Measurements from ENCODE around the gene CREB5. TPM values are rescaled to one million over a fixed set of nuclear protein-coding genes. Genes with fewer than 3 reads are reported as not detected.
A peak's percentile ranks its signal among the peaks of the same experiment; 100 is the strongest.

CREB5 gene
- total and polyA plus RNA-seq, 8 donors: 2.5 to 11.5 (median 3.6) TPM

DNA sequence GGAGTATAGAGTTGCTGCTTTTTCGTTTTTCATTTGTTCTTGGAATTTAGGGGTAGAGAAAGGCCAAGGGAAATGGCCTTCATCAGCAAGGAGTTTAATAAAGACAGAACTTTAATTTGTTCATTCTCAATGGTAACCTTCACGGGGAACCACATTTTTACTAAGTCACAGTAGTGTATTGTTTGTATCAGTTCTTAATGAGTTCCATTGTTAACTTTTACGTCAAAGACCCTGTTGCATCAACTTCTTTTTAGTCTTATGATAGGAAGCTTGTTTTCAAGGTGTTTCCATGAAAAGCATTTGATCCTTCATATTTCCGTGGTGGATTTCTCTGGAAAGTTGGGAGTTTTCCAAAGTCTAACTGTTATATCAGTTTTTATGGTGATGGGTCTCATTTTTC is 169.9 kb downstream of the CREB5 start:
- no peak for DNase-seq
- H3K27ac ChIP-seq: no peak overlapping the region
- WGBS, 2 donors: 82 to 86% methylated on average over 4 of the region's 4 CpGs
- peaks cover 0 to 18% (median 0%) of the 10 kb centered on the region in 4 donors for H3K27me3 ChIP-seq
- no peaks in the 10 kb centered on the region for H3K36me3 ChIP-seq
- H3K4me1 ChIP-seq: no peaks in the 10 kb centered on the region
- no peak for FAIRE-seq
- TF ChIP-seq, protein P1, sequence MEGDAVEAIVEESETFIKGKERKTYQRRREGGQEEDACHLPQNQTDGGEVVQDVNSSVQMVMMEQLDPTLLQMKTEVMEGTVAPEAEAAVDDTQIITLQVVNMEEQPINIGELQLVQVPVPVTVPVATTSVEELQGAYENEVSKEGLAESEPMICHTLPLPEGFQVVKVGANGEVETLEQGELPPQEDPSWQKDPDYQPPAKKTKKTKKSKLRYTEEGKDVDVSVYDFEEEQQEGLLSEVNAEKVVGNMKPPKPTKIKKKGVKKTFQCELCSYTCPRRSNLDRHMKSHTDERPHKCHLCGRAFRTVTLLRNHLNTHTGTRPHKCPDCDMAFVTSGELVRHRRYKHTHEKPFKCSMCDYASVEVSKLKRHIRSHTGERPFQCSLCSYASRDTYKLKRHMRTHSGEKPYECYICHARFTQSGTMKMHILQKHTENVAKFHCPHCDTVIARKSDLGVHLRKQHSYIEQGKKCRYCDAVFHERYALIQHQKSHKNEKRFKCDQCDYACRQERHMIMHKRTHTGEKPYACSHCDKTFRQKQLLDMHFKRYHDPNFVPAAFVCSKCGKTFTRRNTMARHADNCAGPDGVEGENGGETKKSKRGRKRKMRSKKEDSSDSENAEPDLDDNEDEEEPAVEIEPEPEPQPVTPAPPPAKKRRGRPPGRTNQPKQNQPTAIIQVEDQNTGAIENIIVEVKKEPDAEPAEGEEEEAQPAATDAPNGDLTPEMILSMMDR (IDR thresholded peaks at IDR 0.05): no peak
- H3K4me3 ChIP-seq: no peak overlapping the region
- no peak for ATAC-seq
- intact Hi-C loops (cut with DNase I): no loop called here
- no peaks in the 10 kb centered on the region for H3K9me3 ChIP-seq

DNA sequence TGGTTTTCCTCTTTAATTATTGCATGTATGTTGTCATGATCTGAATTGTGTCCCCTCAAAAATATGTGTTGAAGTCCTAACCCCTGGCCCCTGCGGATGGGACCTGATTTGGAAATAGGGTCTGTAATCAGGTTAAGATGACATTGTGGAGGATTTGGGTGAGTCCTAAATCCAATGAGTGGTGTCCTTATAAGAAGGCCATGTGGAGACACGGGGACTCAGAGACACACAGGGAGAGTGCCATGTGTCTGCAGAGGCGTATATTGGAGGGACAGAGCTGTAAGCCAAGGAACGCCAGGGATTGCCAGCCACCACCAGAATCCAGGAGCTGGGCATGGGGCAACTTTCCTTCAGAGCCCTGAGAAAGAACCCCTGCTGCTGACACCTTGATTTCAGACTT is 171.9 kb downstream of the CREB5 start:
- no peak for FAIRE-seq
- intact Hi-C loops (cut with DNase I): no loop called here
- Histone ChIP-seq H3K4me1 (no peaks in the 10 kb centered on the region), H3K36me3 (no peaks in the 10 kb centered on the region), H3K27ac (no peak overlapping the region), H3K27me3 (peaks cover 0 to 3% (median 0%) of the 10 kb centered on the region in 4 donors), H3K4me3 (no peak overlapping the region), H3K9me3 (no peaks in the 10 kb centered on the region)
- ATAC-seq: no peak
- TF ChIP-seq, protein P1 (IDR thresholded peaks at IDR 0.05): no peak
- no peak for DNase-seq
- 79 to 88% methylated on average over 4 of the region's 4 CpGs for WGBS, 2 donors

DNA sequence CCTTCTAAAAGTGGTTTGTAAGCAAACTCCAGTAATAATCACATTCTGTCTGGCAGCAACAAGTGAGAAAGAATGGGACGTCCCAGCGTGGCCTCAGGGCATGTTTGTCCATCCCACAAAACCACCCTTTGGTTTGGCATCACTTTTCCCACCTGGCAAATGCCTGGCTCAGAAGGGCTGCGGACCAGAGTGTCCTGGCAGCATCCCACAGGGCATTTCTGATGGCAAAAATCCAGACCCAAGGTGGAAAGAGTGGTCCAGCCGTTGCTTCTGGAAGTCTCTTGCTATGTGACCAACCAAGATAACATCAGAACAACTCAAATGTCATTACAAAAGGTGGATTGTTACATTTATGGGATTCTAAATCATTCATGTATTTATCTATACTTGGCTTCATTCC is 174.4 kb downstream of the CREB5 start:
- intact Hi-C loops (cut with DNase I): no loop called here

DNA sequence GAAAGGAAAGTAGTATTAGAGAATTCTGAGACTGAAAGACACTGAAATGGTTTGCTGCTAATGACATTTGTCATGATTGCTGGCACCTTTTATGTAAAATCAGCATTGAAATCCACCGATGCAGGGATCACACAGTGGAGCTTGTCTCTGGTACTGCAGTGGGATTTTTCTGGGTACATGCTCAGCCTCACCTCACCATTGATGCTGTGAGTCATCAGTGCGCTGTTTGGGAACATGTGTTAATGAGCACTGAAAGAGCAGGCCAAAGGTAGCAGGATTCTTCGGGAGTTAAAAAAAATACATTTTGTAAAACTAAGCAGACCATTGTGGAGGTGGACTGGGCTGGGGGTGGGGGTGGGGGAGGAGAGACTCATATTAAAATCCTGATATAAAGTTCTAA is 174.9 kb downstream of the CREB5 start:
- WGBS, 2 donors: 70 to 73% methylated on average over 3 of the region's 3 CpGs
- Histone ChIP-seq H3K36me3 (no peaks in the 10 kb centered on the region), H3K9me3 (no peaks in the 10 kb centered on the region), H3K27me3 (no peaks in the 10 kb centered on the region), H3K4me3 (no peak overlapping the region), H3K4me1 (no peaks in the 10 kb centered on the region), H3K27ac (no peak overlapping the region)
- ATAC-seq (peak in 1 of 4 donors; percentile 25), FAIRE-seq (no peak), DNase-seq (no peak)
- intact Hi-C loops (cut with DNase I): no loop called here
- TF ChIP-seq, protein P1 (IDR thresholded peaks at IDR 0.05): no peak

More for the DNA sequence above, 174.4 kb downstream of the CREB5 start:
- H3K27me3 ChIP-seq: no peaks in the 10 kb centered on the region
- no peaks in the 10 kb centered on the region for H3K36me3 ChIP-seq
- no peak for FAIRE-seq
- H3K9me3 ChIP-seq: no peaks in the 10 kb centered on the region
- TF ChIP-seq, protein P1 (IDR thresholded peaks at IDR 0.05): no peak
- no peaks in the 10 kb centered on the region for H3K4me1 ChIP-seq
- WGBS, 2 donors: 55 to 66% methylated on average over 4 of the region's 4 CpGs
- no peak for DNase-seq
- no peak for ATAC-seq
- no peak overlapping the region for H3K27ac ChIP-seq
- H3K4me3 ChIP-seq: no peak overlapping the region

DNA sequence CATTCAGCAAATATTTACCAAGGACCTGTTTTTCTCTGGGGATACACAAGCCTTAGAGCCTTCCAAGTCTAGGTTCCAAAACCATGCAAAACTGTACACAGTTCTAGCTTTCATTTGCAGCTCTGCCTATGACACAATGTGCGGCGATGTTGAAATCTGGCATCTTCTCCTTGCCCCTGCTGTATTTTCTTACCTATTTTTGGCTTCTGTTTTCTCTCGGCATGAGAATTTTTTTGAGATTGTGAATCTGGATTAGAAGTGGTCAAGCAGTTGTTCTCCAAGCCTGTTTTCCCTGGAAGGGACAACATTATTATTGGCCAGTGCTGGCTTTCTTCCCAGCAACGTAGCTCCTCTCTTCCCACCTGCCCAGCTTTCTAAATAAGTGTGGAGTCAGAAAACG is 176.3 kb downstream of the CREB5 start:
- DNase-seq (no peak), FAIRE-seq (no peak), ATAC-seq (no peak)
- intact Hi-C loops (cut with DNase I): no loop called here
- H3K4me1 ChIP-seq: no peaks in the 10 kb centered on the region
- no peak overlapping the region for H3K27ac ChIP-seq
- TF ChIP-seq, protein P1 (IDR thresholded peaks at IDR 0.05): no peak
- H3K36me3 ChIP-seq: no peaks in the 10 kb centered on the region
- 53 to 65% methylated on average over 5 of the region's 5 CpGs for WGBS, 2 donors
- no peaks in the 10 kb centered on the region for H3K9me3 ChIP-seq
- H3K27me3 ChIP-seq: peaks cover 0 to 4% (median 0%) of the 10 kb centered on the region in 4 donors
- no peak overlapping the region for H3K4me3 ChIP-seq

All from pancreas (tissue), 10 donors.